BJ (cell line): ENCODE data around the gene ATAT1. TPM values are rescaled to one million over a fixed set of nuclear protein-coding genes. Genes with fewer than 3 reads are reported as not detected.
A peak's percentile ranks its signal among the peaks of the same experiment; 100 is the strongest.

Source experiments
- CTCF ChIA-PET: fragments of 350-600 bp; formaldehyde crosslinking; extraction: SDS; loops from one replicate; lab custom pipeline; 2021; ENCODE audit warnings: antibody characterized with exemption, inconsistent platforms; lab: Yijun Ruan, JAX
- POLR2A ChIA-PET: fragments of 300-600 bp; sonication (Branson Sonifier 250); formaldehyde crosslinking; extraction: SDS; loops from one replicate; lab custom pipeline; 2021; ENCODE audit warnings: antibody characterized with exemption; lab: Charles Lee
- DNase-seq: peaks from one replicate; pipeline ENCODE4 v3.0.0-alpha.2; 2011; ENCODE audit warnings: low read depth
- H3K27me3 ChIP-seq: 2 replicates; pipeline ENCODE4 v1.6.0; 2011; ENCODE audit warnings: low read length; ENCODE audit not compliant: control insufficient read depth, insufficient read depth
- H3K36me3 ChIP-seq: 2 replicates; pipeline ENCODE4 v1.5.1; 2011; ENCODE audit warnings: low read length; ENCODE audit not compliant: control insufficient read depth, insufficient read depth
- H3K4me3 ChIP-seq: 2 replicates; pipeline ENCODE4 v1.5.1; 2011; ENCODE audit warnings: low read depth, mild to moderate bottlenecking, control low read depth, low read length
- CTCF ChIP-seq: IDR thresholded peaks from 2 replicates; pipeline ENCODE4 v1.5.1; 2011; ENCODE audit warnings: low read depth, mild to moderate bottlenecking, control low read depth, inconsistent platforms, low read length, moderate library complexity; ENCODE audit not compliant: insufficient read depth
- polyA plus RNA-seq: library from polyadenylated mRNA; depleted of rRNA; stranded (reverse); fragments of >200 nt; gene quantifications from 2 replicates; pipeline ENCODE4 v1.2.3, GENCODE V29; 2011

The ATAT1 gene
- polyA plus RNA-seq, 1 experiment, result 6.8 TPM

GRCh38 chr6:30613251-30614043 lies 13.2 kb upstream of the ATAT1 start:
- TF ChIP-seq CTCF, result no peak
- Histone ChIP-seq H3K4me3 (no peak overlapping the region), H3K27me3 (no peaks in the 10 kb centered on the region), H3K36me3 (peaks cover 11% of the 10 kb centered on the region)
- CTCF ChIA-PET, result interaction anchor here (1.0 to 2.9 kb wide), 7 partner anchors 15 to 132 kb away, joined by 3 to 31 read pairs (median 4); no protein-coding TSS in a partner anchor
- DNase-seq, result no peak
- POLR2A ChIA-PET, result interaction anchor here (0.6 to 0.7 kb wide), 2 partner anchors 147 to 538 kb away, joined by 3 to 4 read pairs; partner anchors contain the start of gene RNF39

GRCh38 chr6:30614044-30614842 lies 12.4 kb upstream of the ATAT1 start:
- Histone ChIP-seq H3K27me3 (no peaks in the 10 kb centered on the region), H3K4me3 (peak overlapping the region; percentile 35), H3K36me3 (peaks cover 8% of the 10 kb centered on the region)
- POLR2A ChIA-PET, result interaction anchor here (0.6 to 1.4 kb wide), 12 partner anchors 8 to 1568 kb away, joined by 3 to 30 read pairs (median 9); partner anchors contain the start of genes ABCF1, GTF2H4 and MDC1
- no peak for TF ChIP-seq CTCF
- CTCF ChIA-PET, result interaction anchor here (0.7 to 2.9 kb wide), 8 partner anchors 16 to 933 kb away, joined by 3 to 31 read pairs (median 3); no protein-coding TSS in a partner anchor
- DNase-seq, result no peak

- Histone ChIP-seq H3K36me3 (peaks cover 7% of the 10 kb centered on the region), H3K4me3 (peak overlapping the region; percentile 87), H3K27me3 (no peaks in the 10 kb centered on the region)
- ChIA-PET POLR2A (interaction anchor here (0.6 to 1.4 kb wide), 13 partner anchors 9 to 1567 kb away, joined by 3 to 30 read pairs (median 9); partner anchors contain the start of genes ABCF1, GTF2H4 and MDC1), CTCF (interaction anchor here (0.7 to 1.2 kb wide), 3 partner anchors 18 to 133 kb away, joined by 3 read pairs; no protein-coding TSS in a partner anchor)
- TF ChIP-seq CTCF, result no peak
- peak; percentile 94 for DNase-seq
Measured at GRCh38 chr6:30614843-30615218, 11.8 kb upstream of the ATAT1 start.

GRCh38 chr6:30615219-30615957 lies 11.3 kb upstream of the ATAT1 start:
- Histone ChIP-seq H3K27me3 (no peaks in the 10 kb centered on the region), H3K4me3 (peak overlapping the region; percentile 87), H3K36me3 (peaks cover 9% of the 10 kb centered on the region)
- POLR2A ChIA-PET, result interaction anchor here (0.6 to 1.4 kb wide), 16 partner anchors 9 to 1567 kb away, joined by 3 to 30 read pairs (median 8); partner anchors contain the start of genes ABCF1, GTF2H4 and MDC1
- no peak for DNase-seq
- TF ChIP-seq CTCF, result no peak
- CTCF ChIA-PET, result interaction anchor here (0.7 to 1.2 kb wide), 3 partner anchors 19 to 133 kb away, joined by 3 read pairs; no protein-coding TSS in a partner anchor
